ENCODE results near the gene HERC3. TPM values are rescaled to one million over a fixed set of nuclear protein-coding genes. Genes with fewer than 3 reads are reported as not detected.

HERC3 gene
- 10 to 100 TPM; 29.8 to 48.9 (median 42.4) TPM for total RNA-seq

DNA sequence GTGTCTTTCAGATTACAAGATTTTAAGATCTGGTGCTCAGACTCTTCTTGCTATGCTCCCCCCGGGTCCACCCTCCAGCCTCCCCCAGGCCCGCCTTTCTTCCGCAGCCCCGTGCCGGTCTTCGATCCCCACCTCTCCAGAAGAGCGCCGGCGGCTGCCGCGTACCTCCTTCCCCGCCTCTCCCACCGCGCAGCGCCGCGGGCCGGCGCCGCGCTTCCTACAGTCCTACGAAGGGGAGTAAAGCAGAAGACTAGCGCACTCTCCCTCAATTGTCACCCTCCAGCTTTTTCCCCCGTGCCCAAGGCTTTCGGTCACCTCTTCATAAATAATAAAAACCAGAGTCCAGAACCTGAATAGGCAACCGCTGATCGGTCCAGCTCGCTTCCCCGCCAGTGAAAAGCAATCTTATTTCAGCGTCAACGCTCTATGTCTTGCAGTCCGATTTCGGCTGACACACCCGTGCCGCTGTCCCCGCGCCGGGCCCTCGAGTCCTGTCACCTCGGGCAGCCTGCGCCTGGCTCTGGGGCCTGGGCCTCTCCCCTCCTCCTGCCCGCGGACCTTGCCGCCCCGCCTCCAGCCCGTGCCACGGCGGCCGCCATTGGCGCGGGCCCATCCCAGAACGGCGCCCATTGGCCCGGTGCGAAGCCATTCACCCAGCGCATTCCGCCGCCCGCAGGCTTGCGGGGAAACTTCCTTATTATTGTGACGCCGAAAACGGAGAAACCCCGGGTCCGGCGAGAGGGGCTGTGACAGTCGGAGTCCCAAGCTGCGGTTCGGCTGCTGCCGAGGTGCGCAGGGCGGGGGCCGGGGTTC, at the start of gene HERC3:
TSS of gene HERC3 (plus strand) at position 694 of the 813 bp plus-strand sequence. CDS start 13,344 bp downstream, outside the sequence.
- TF ChIP-seq, protein P1, sequence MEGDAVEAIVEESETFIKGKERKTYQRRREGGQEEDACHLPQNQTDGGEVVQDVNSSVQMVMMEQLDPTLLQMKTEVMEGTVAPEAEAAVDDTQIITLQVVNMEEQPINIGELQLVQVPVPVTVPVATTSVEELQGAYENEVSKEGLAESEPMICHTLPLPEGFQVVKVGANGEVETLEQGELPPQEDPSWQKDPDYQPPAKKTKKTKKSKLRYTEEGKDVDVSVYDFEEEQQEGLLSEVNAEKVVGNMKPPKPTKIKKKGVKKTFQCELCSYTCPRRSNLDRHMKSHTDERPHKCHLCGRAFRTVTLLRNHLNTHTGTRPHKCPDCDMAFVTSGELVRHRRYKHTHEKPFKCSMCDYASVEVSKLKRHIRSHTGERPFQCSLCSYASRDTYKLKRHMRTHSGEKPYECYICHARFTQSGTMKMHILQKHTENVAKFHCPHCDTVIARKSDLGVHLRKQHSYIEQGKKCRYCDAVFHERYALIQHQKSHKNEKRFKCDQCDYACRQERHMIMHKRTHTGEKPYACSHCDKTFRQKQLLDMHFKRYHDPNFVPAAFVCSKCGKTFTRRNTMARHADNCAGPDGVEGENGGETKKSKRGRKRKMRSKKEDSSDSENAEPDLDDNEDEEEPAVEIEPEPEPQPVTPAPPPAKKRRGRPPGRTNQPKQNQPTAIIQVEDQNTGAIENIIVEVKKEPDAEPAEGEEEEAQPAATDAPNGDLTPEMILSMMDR (IDR thresholded peaks at IDR 0.05; ENCODE audit: low read depth) = no peak

DNA sequence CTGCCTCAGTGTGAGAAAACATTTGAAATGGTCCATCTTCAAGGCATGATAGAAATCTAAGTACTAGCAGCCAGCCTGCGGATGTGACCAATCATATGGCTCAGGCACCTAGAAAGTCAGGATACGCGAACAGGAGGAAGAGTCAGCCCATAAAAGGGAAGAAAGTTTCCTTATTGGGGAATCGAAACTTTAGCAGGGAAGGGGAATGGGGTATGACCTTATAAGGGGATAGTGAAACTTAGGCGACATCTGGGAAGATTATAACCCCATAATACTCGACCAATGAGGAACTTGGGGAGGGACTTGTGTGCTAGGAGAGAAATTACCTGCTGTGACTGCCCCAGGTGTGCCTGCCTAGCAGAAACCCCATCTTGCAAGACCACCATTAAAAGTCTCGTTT, 42.5 kb upstream of the HERC3 start:
- TF ChIP-seq, protein P1 (IDR thresholded peaks at IDR 0.05; ENCODE audit: low read depth) = no peak

DNA sequence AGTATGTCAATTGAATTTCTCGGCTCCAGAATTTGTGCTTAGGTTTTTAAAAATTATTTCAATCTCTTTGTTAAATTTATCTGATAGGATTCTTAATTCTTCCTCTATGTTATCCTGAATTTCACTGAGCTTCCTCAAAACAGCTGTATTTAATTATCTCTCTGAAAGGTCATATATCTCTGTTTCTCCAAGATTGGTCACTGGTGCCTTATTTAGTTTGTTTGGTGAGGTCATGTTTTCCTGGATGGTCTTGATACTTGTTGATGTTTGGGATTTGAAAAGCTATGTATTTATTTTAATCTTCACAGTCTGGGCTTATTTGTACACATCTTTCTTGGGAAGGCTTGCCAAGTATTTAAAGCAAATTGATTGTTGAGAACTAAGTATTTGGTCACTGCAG, 24.7 kb upstream of the HERC3 start:
- TF ChIP-seq, protein P1 (IDR thresholded peaks at IDR 0.05; ENCODE audit: low read depth) = no peak

DNA sequence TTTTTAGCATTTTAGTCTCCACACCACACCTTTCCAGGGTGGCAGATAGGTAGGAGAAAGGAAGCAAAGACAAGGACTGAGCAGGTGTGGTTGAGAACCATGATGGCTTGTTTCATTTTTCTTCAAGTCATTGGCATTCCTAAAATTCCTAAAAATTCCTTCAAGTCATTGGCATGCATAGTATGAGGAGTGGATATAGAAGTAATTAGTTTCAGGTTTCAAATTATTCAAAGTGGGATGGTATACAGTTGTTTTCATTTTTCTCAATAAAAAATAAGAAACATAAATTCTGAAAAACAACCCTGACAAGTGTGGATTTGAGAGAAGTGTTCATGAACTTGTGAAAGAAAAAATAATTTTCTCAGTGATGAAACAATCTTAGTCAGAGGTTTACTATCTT, 22.3 kb upstream of the HERC3 start:
- TF ChIP-seq, protein P1 (IDR thresholded peaks at IDR 0.05; ENCODE audit: low read depth) = no peak

DNA sequence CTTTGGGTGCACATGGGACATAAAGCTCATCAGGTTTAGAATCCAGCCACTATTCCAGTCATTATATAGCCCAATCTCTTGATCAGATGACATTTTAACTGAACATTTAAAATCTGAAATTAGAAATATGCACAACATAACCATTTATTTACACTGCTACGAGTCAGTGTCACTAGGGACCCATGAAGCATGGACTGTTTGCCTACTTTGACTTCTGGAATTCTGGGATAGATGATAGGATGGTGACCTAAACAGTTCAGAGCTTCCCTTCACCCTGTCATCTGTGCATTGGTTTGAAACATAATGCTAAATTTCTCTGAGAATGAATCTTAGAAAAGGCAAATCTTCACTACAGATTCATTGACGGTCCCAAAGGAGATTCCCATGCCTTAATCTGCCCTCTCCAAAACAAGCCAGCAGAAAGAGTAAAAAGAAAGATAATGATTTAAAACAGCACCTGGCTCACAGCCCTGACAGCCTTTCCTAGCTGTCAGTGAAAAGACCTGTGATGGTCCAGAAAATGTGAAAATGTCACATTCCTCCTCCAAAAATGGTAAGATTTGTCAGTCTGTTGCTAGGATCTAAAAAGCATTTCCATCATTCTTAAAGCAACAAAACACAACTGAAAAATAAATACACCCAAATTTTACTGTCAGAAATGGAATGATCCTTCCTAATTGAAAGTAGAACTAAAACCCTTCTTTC, 18.9 kb upstream of the HERC3 start:
- TF ChIP-seq, protein P1 (IDR thresholded peaks at IDR 0.05; ENCODE audit: low read depth) = no peak

DNA sequence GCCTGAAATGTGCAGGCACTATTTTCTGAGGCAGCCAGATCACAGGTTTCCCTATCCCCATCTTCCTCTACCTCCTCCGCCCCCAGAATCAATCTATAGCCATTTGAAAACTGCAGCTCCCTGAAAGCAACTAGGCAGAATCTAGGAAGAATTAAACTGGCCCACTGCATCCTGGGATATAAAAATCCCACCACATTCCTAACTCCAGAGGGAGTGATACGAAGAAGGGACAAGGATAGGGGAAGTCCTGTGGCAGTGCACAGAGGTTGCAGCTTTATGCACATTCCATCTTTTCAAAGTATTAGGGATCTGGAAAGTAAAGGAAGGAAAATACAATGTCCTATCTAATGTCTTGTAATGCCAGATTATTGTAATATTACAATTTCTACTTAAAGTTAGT, 18.3 kb upstream of the HERC3 start:
- TF ChIP-seq, protein P1 (IDR thresholded peaks at IDR 0.05; ENCODE audit: low read depth) = no peak

DNA sequence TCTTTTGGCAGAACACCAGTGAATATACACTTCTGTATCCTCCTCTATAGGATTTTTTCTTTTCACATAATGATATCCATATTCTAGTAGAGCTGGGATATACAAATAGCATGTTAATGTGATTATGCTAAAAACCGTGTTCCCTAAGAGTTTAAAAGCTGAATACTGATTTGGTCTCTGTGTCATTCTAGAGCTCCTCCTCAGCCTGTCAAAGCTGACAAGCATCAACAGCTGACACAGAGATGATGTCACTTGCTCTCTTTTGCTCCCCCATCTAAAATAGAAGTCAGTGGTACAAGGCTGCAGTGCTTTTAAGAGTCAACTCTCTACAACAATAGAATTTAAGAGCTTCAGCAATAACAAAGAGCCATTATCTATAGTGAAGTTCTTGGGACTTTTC, 17.1 kb upstream of the HERC3 start:
- TF ChIP-seq, protein P1 (IDR thresholded peaks at IDR 0.05; ENCODE audit: low read depth) = no peak

All from subcutaneous adipose tissue (tissue), 4 donors.